DND-41 (cell line): ENCODE measurements around the gene MEGF11.
A peak's percentile ranks its signal among the peaks of the same experiment; 100 is the strongest.

ENCODE experiments used
- ATAC-seq: fragments of 200-7000 bp; cut with Tn5 transposase; 3 replicates; pipeline ENCODE4 v1.9.1; 2021; ENCODE audit warnings: low read depth; ENCODE audit not compliant: insufficient read depth
- DNase-seq: peaks from one replicate; pipeline ENCODE4 v3.0.0-alpha.2; 2020
- H2AFZ ChIP-seq: 2 replicates; pipeline ENCODE4 v1.6.0; 2012; ENCODE audit warnings: low read depth, low read length
- H3K27ac ChIP-seq: 2 replicates; pipeline ENCODE4 v1.5.1; 2012; ENCODE audit warnings: low read length, inconsistent platforms
- H3K27me3 ChIP-seq: fragments of 200-600 bp; sonication (generic); 2 replicates; pipeline ENCODE4 v1.6.0; 2012; ENCODE audit warnings: low read length, mild to moderate bottlenecking, inconsistent platforms; ENCODE audit not compliant: insufficient read depth, poor library complexity
- H3K36me3 ChIP-seq: 2 replicates; pipeline ENCODE4 v1.5.1; 2012; ENCODE audit warnings: low read length, inconsistent platforms; ENCODE audit not compliant: insufficient read depth
- H3K4me1 ChIP-seq: 2 replicates; pipeline ENCODE4 v1.5.1; 2012; ENCODE audit warnings: mild to moderate bottlenecking, low read length; ENCODE audit not compliant: insufficient read depth
- H3K4me2 ChIP-seq: 2 replicates; pipeline ENCODE4 v1.6.0; 2012; ENCODE audit warnings: mild to moderate bottlenecking, moderate library complexity, low read length, inconsistent platforms; ENCODE audit not compliant: insufficient read depth
- H3K4me3 ChIP-seq, 2 experiments: fragments of 200-600 bp in 1 of 2; shearing (Covaris generic) in 1 of 2; 2 replicates each; pipeline ENCODE4 v1.5.1; 2012 to 2016; ENCODE audit warnings: inconsistent platforms in 2 of 2, low read length in 2 of 2, mild to moderate bottlenecking in 2 of 2, low read depth in 1 of 2, moderate library complexity in 1 of 2
- H3K79me2 ChIP-seq: 2 replicates; pipeline ENCODE4 v1.6.0; 2012; ENCODE audit warnings: low read length, inconsistent platforms; ENCODE audit not compliant: insufficient read depth
- H3K9ac ChIP-seq: 2 replicates; pipeline ENCODE4 v1.6.0; 2012; ENCODE audit warnings: low read depth, mild to moderate bottlenecking, inconsistent platforms, low read length, moderate library complexity
- H3K9me3 ChIP-seq: 2 replicates; pipeline ENCODE4 v1.5.1; 2012; ENCODE audit warnings: low read length, moderate library complexity, mild to moderate bottlenecking, inconsistent platforms; ENCODE audit not compliant: insufficient read depth, severe bottlenecking
- H4K20me1 ChIP-seq: 2 replicates; pipeline ENCODE4 v1.6.0; 2012; ENCODE audit warnings: low read length; ENCODE audit not compliant: insufficient read depth
- CTCF ChIP-seq: IDR thresholded peaks from 2 replicates; pipeline ENCODE4 v1.5.1; 2012; ENCODE audit warnings: borderline replicate concordance, low read length, moderate library complexity, mild to moderate bottlenecking; ENCODE audit not compliant: poor library complexity, severe bottlenecking; ENCODE audit errors: extremely low read depth
- EZH2 ChIP-seq: IDR thresholded peaks from 3 replicates; pipeline ENCODE4 v1.6.1; 2012; ENCODE audit warnings: borderline replicate concordance, low read depth, mild to moderate bottlenecking, moderate library complexity, low read length, inconsistent platforms; ENCODE audit not compliant: severe bottlenecking

MEGF11 gene

GRCh38 chr15:66089049-66089448 lies 164.5 kb downstream of the MEGF11 start:
- TF ChIP-seq EZH2 (no peak), CTCF (no peak)
- no peak for DNase-seq
- Histone ChIP-seq H3K9me3 (no peaks in the 10 kb centered on the region), H3K27me3 (peaks cover 5% of the 10 kb centered on the region), H3K36me3 (no peaks in the 10 kb centered on the region), H3K4me1 (no peaks in the 10 kb centered on the region), H2AFZ (no peak overlapping the region), H4K20me1 (no peaks in the 10 kb centered on the region), H3K79me2 (no peaks in the 10 kb centered on the region), H3K9ac (no peak overlapping the region), H3K4me2 (no peak overlapping the region), H3K4me3 (no peak overlapping the region), H3K27ac (no peak overlapping the region)
- ATAC-seq = no peak

- no peaks in the 10 kb centered on the region for H3K27me3 ChIP-seq
- H3K4me2 ChIP-seq = no peak overlapping the region
- no peaks in the 10 kb centered on the region for H3K79me2 ChIP-seq
- DNase-seq (peak; percentile 32), ATAC-seq (no peak)
- H3K36me3 ChIP-seq = no peaks in the 10 kb centered on the region
- H3K9ac ChIP-seq = no peak overlapping the region
- no peak for TF ChIP-seq EZH2
- TF ChIP-seq CTCF = peak; percentile 46
- no peaks in the 10 kb centered on the region for H4K20me1 ChIP-seq
- no peak overlapping the region for H2AFZ ChIP-seq
- H3K4me1 ChIP-seq = no peaks in the 10 kb centered on the region
- H3K9me3 ChIP-seq = no peaks in the 10 kb centered on the region
- H3K27ac ChIP-seq = no peak overlapping the region
- no peak overlapping the region for H3K4me3 ChIP-seq
Observed at GRCh38 chr15:66085128-66085527, 168.4 kb downstream of the MEGF11 start.

GRCh38 chr15:66084704-66085103 lies 168.8 kb downstream of the MEGF11 start:
- no peak overlapping the region for H3K4me2 ChIP-seq
- no peaks in the 10 kb centered on the region for H4K20me1 ChIP-seq
- no peak for ATAC-seq
- H3K27ac ChIP-seq = no peak overlapping the region
- H3K9me3 ChIP-seq = no peaks in the 10 kb centered on the region
- no peaks in the 10 kb centered on the region for H3K36me3 ChIP-seq
- no peak overlapping the region for H2AFZ ChIP-seq
- H3K4me1 ChIP-seq = no peaks in the 10 kb centered on the region
- TF ChIP-seq EZH2 = no peak
- no peak for TF ChIP-seq CTCF
- no peak overlapping the region for H3K9ac ChIP-seq
- H3K79me2 ChIP-seq = no peaks in the 10 kb centered on the region
- no peaks in the 10 kb centered on the region for H3K27me3 ChIP-seq
- H3K4me3 ChIP-seq = no peak overlapping the region
- DNase-seq = no peak

GRCh38 chr15:66080717-66081398 lies 172.7 kb downstream of the MEGF11 start:
- no peak for DNase-seq

More at GRCh38 chr15:66080717-66081398, 172.7 kb downstream of the MEGF11 start:
- Histone ChIP-seq H3K4me1 (no peaks in the 10 kb centered on the region), H3K4me2 (no peak overlapping the region), H3K36me3 (no peaks in the 10 kb centered on the region), H2AFZ (no peak overlapping the region), H3K9me3 (no peaks in the 10 kb centered on the region), H3K27me3 (no peaks in the 10 kb centered on the region), H3K27ac (no peak overlapping the region), H3K4me3 (no peak overlapping the region), H4K20me1 (no peaks in the 10 kb centered on the region), H3K9ac (no peak overlapping the region), H3K79me2 (no peaks in the 10 kb centered on the region)
- ATAC-seq = no peak
- TF ChIP-seq CTCF (no peak), EZH2 (no peak)
